Liver (tissue), 9 donors: Measurements from ENCODE around the gene SEC24D. TPM values are rescaled to one million over a fixed set of nuclear protein-coding genes. Genes with fewer than 3 reads are reported as not detected.

Experiments
- DNase-seq: peaks from one replicate; pipeline ENCODE4 v3.0.0-alpha.2; 2017; ENCODE audit warnings: low spot score
- H3K27ac ChIP-seq, 2 donors: one replicate each; pipeline ENCODE4 v1.7.0; 2013; ENCODE audit warnings: inconsistent platforms in 2 of 2, low read length in 2 of 2, control low read depth in 1 of 2, low read depth in 1 of 2, mild to moderate bottlenecking in 1 of 2
- H3K27me3 ChIP-seq, 4 donors: one replicate each; pipeline versions ENCODE4 v1.6.1 to v1.7.0; 2013; ENCODE audit warnings: low read length in 3 of 4, inconsistent platforms in 1 of 4, mild to moderate bottlenecking in 1 of 4, moderate library complexity in 1 of 4; ENCODE audit not compliant: control insufficient read depth in 4 of 4, insufficient read depth in 4 of 4
- H3K36me3 ChIP-seq, 4 donors: one replicate each; pipeline versions ENCODE4 v1.6.1 to v1.7.0; 2013; ENCODE audit warnings: low read length in 3 of 4, mild to moderate bottlenecking in 3 of 4, low read depth in 1 of 4, moderate library complexity in 1 of 4; ENCODE audit not compliant: control insufficient read depth in 4 of 4, insufficient read depth in 3 of 4
- H3K4me1 ChIP-seq, 4 donors: one replicate each; pipeline versions ENCODE4 v1.6.1 to v1.7.0; 2013; ENCODE audit warnings: low read length in 3 of 4, mild to moderate bottlenecking in 3 of 4, moderate library complexity in 1 of 4; ENCODE audit not compliant: control insufficient read depth in 4 of 4, insufficient read depth in 4 of 4
- H3K4me3 ChIP-seq, 3 donors: one replicate each; pipeline versions ENCODE4 v1.6.1 to v1.7.0; 2013; ENCODE audit warnings: low read length in 3 of 3, control low read depth in 1 of 3, low read depth in 1 of 3, mild to moderate bottlenecking in 1 of 3
- H3K9ac ChIP-seq, 2 donors: one replicate each; pipeline ENCODE4 v1.7.0; 2013; ENCODE audit warnings: low read length in 2 of 2, mild to moderate bottlenecking in 2 of 2, moderate library complexity in 2 of 2, control low read depth in 1 of 2, low read depth in 1 of 2
- H3K9me3 ChIP-seq, 4 donors: one replicate each; pipeline versions ENCODE4 v1.6.1 to v1.7.0; 2013; ENCODE audit warnings: low read length in 3 of 4; ENCODE audit not compliant: control insufficient read depth in 4 of 4
- EGR1 ChIP-seq, 2 donors: IDR thresholded peaks; 2 replicates each; pipeline ENCODE4 v1.6.1; 2016 to 2018; ENCODE audit warnings: antibody characterized with exemption in 2 of 2, low read depth in 2 of 2
- FOXA1 ChIP-seq: IDR thresholded peaks from 2 replicates; pipeline ENCODE4 v1.6.1; 2016; ENCODE audit warnings: antibody characterized with exemption
- FOXA2 ChIP-seq: IDR thresholded peaks from 2 replicates; pipeline ENCODE4 v1.6.1; 2016; ENCODE audit warnings: antibody characterized with exemption
- GABPA ChIP-seq, 2 donors: IDR thresholded peaks in 1 of 2; conservative IDR thresholded peaks in 1 of 2; 2 replicates each; pipeline ENCODE4 v1.6.1; 2016; ENCODE audit warnings: antibody characterized with exemption in 2 of 2, mild to moderate bottlenecking in 1 of 2, moderate library complexity in 1 of 2
- HNF4A ChIP-seq, 2 donors: conservative IDR thresholded peaks; 2 replicates each; pipeline ENCODE4 v1.6.1; 2016; ENCODE audit warnings: antibody characterized with exemption in 2 of 2, mild to moderate bottlenecking in 2 of 2
- HNF4G ChIP-seq: IDR thresholded peaks from 2 replicates; pipeline ENCODE4 v1.6.1; 2016; ENCODE audit warnings: antibody characterized with exemption
- JUND ChIP-seq, 2 donors: IDR thresholded peaks; 2 replicates each; pipeline ENCODE4 v1.6.1; 2016; ENCODE audit warnings: antibody characterized with exemption in 2 of 2
- NR2F2 ChIP-seq: IDR thresholded peaks from 2 replicates; pipeline ENCODE4 v1.6.1; 2016; ENCODE audit warnings: antibody characterized with exemption
- RAD21 ChIP-seq, 2 donors: IDR thresholded peaks; 2 replicates each; pipeline ENCODE4 v1.6.1; 2016; ENCODE audit warnings: antibody characterized with exemption in 2 of 2, mild to moderate bottlenecking in 2 of 2
- RXRA ChIP-seq, 2 donors: IDR thresholded peaks; 2 replicates each; pipeline ENCODE4 v1.6.1; 2017 to 2018; ENCODE audit warnings: antibody characterized with exemption in 2 of 2, mild to moderate bottlenecking in 1 of 2
- SP1 ChIP-seq: IDR thresholded peaks from 2 replicates; pipeline ENCODE4 v1.6.1; 2018; ENCODE audit warnings: antibody characterized with exemption, mild to moderate bottlenecking
- TAF1 ChIP-seq: conservative IDR thresholded peaks from 2 replicates; pipeline ENCODE4 v1.6.1; 2016; ENCODE audit warnings: antibody characterized with exemption, mild to moderate bottlenecking
- YY1 ChIP-seq: IDR thresholded peaks from 2 replicates; pipeline ENCODE4 v1.6.1; 2016; ENCODE audit warnings: antibody characterized with exemption, mild to moderate bottlenecking
- WGBS: extraction: QIAGEN DNeasy Blood & Tissue Kit; methylation state at CpG from one replicate; pipeline ENCODE4 v1.1.7; 2013; 5-methylcytosine and 5-hydroxymethylcytosine counted together
- polyA plus RNA-seq, 2 donors: library from polyadenylated mRNA; stranded (reverse) in 1 of 2; unstranded in 1 of 2; fragments of 200-250 nt in 1 of 2; fragments of >200 nt in 1 of 2; fragmentation: Nextera tagmentation in 1 of 2; extraction: Ambion mirVana in 1 of 2; gene quantifications; one replicate each; pipeline versions ENCODE4 v1.2.1 to v1.2.3, GENCODE V29; 2013 to 2015
- total RNA-seq, 2 donors: library from RNA; depleted of rRNA; stranded (reverse); fragments of >200 nt; gene quantifications; one replicate each; pipeline ENCODE4 v1.2.3, GENCODE V29; 2014
- TF ChIP-seq, protein P1 (sequence below): IDR thresholded peaks from 2 replicates; pipeline ENCODE4 v1.6.1; 2016; ENCODE audit warnings: antibody characterized with exemption
- TF ChIP-seq, protein P2 (sequence below): fragments of 150-350 bp; IDR thresholded peaks from 2 replicates; pipeline ENCODE4 v1.5.1; 2017; ENCODE audit warnings: improper control_type of control experiment, low read depth, low read length; ENCODE audit not compliant: missing input control
- TF ChIP-seq, protein P3 (sequence below): IDR thresholded peaks from 2 replicates; pipeline ENCODE4 v1.6.1; 2016; ENCODE audit warnings: antibody characterized with exemption
- TF ChIP-seq, protein P4 (sequence below): IDR thresholded peaks from 2 replicates; pipeline ENCODE4 v1.6.1; 2016; ENCODE audit warnings: antibody characterized with exemption
- TF ChIP-seq, protein P5 (sequence below): IDR thresholded peaks from 2 replicates; pipeline ENCODE4 v1.6.1; 2016; ENCODE audit warnings: antibody characterized with exemption, mild to moderate bottlenecking
- donor health status: healthy.
- donor health status: healthy.
- donor health status: healthy.
- donor health status: healthy.
- donor health status: healthy.

Gene SEC24D
- total and polyA plus RNA-seq, 4 donors = 16.0 to 80.8 (median 33.7) TPM

DNA sequence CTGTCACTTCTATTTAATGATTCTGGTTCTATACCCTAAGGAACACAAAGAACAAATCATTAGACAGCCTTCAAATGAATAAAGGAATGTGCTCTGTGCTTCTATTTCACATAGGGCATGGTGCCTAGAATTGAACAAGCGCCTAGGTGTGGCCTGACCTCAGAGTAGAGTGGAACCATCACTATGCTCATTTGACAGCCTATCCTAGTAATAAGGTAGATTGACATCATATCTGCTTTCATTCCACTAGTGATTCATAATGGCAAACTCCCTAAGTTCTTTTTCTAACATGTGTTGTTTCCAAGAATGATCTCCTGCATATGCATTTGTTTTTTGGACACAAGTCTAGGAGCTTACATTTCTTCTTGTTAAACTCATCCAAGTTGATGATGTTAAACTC is 114.2 kb downstream of the SEC24D start:
- no peaks in the 10 kb centered on the region for H3K9me3 ChIP-seq
- H3K36me3 ChIP-seq = peaks cover 2 to 45% (median 32%) of the 10 kb centered on the region in 4 donors
- TF ChIP-seq FOXA1 (no peak), NR2F2 (no peak), GABPA (IDR thresholded peaks at IDR 0.05 in 1 of 2, conservative IDR thresholded peaks at IDR 0.05 in 1 of 2) (no peak), HNF4A (conservative IDR thresholded peaks at IDR 0.05) (no peak), EGR1 (IDR thresholded peaks at IDR 0.05; ENCODE audit: low read depth in 2 of 2) (no peak), RXRA (IDR thresholded peaks at IDR 0.05) (no peak), TAF1 (no peak), JUND (IDR thresholded peaks at IDR 0.05) (no peak), FOXA2 (no peak), YY1 (no peak)
- TF ChIP-seq, protein P1, sequence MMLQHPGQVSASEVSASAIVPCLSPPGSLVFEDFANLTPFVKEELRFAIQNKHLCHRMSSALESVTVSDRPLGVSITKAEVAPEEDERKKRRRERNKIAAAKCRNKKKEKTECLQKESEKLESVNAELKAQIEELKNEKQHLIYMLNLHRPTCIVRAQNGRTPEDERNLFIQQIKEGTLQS = no peak
- TF ChIP-seq, protein P2, sequence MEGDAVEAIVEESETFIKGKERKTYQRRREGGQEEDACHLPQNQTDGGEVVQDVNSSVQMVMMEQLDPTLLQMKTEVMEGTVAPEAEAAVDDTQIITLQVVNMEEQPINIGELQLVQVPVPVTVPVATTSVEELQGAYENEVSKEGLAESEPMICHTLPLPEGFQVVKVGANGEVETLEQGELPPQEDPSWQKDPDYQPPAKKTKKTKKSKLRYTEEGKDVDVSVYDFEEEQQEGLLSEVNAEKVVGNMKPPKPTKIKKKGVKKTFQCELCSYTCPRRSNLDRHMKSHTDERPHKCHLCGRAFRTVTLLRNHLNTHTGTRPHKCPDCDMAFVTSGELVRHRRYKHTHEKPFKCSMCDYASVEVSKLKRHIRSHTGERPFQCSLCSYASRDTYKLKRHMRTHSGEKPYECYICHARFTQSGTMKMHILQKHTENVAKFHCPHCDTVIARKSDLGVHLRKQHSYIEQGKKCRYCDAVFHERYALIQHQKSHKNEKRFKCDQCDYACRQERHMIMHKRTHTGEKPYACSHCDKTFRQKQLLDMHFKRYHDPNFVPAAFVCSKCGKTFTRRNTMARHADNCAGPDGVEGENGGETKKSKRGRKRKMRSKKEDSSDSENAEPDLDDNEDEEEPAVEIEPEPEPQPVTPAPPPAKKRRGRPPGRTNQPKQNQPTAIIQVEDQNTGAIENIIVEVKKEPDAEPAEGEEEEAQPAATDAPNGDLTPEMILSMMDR = no peak
- TF ChIP-seq, protein P3, sequence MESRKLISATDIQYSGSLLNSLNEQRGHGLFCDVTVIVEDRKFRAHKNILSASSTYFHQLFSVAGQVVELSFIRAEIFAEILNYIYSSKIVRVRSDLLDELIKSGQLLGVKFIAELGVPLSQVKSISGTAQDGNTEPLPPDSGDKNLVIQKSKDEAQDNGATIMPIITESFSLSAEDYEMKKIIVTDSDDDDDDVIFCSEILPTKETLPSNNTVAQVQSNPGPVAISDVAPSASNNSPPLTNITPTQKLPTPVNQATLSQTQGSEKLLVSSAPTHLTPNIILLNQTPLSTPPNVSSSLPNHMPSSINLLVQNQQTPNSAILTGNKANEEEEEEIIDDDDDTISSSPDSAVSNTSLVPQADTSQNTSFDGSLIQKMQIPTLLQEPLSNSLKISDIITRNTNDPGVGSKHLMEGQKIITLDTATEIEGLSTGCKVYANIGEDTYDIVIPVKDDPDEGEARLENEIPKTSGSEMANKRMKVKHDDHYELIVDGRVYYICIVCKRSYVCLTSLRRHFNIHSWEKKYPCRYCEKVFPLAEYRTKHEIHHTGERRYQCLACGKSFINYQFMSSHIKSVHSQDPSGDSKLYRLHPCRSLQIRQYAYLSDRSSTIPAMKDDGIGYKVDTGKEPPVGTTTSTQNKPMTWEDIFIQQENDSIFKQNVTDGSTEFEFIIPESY = no peak
- TF ChIP-seq, protein P4, sequence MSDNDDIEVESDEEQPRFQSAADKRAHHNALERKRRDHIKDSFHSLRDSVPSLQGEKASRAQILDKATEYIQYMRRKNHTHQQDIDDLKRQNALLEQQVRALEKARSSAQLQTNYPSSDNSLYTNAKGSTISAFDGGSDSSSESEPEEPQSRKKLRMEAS = no peak
- no peak overlapping the region for H3K9ac ChIP-seq
- 97% methylated on average over 1 of the region's 1 CpG for whole genome bisulfite sequencing
- no peaks in the 10 kb centered on the region for H3K27me3 ChIP-seq
- no peak overlapping the region for H3K27ac ChIP-seq
- no peaks in the 10 kb centered on the region for H3K4me1 ChIP-seq
- H3K4me3 ChIP-seq = no peak overlapping the region
- DNase-seq = no peak

DNA sequence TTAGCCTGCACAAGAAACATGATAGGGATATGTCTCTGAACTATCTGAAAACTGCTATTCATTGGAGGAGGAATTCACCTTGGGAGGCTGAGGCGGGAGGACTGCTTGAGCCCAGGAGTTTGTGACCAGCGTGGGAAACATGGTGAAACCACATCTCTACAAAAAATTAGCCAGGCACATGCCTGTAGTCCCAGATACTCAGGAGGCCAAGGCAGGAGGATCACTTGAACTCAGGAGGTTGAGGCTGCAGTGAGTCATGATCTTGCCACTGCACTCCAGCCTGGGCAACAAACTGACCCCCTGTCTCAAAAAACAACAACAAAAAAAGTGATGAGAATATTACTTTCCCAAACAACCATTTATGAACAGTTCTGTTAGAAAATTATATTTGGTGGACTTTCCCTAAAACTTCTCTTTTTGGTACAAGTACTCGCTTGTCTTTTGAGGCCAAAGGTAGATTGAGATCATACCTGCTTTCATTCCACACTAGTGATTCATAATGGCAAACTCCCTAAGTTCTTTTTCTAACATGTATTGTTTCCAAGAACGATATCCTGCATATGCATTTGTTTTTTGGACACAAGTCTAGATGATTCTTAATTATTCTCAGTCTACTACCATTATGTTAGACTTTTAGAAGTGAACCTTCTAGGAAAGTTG is 117.3 kb downstream of the SEC24D start:
- H3K4me3 ChIP-seq = no peak overlapping the region
- no peaks in the 10 kb centered on the region for H3K27me3 ChIP-seq
- no peak overlapping the region for H3K27ac ChIP-seq
- H3K9ac ChIP-seq = no peak overlapping the region
- H3K4me1 ChIP-seq = no peaks in the 10 kb centered on the region
- DNase-seq = no peak
- TF ChIP-seq, protein P3 = no peak
- TF ChIP-seq YY1 (no peak), SP1 (no peak), RAD21 (IDR thresholded peaks at IDR 0.05) (no peak), GABPA (IDR thresholded peaks at IDR 0.05 in 1 of 2, conservative IDR thresholded peaks at IDR 0.05 in 1 of 2) (no peak), FOXA2 (no peak), NR2F2 (no peak), TAF1 (no peak), HNF4G (no peak), JUND (IDR thresholded peaks at IDR 0.05) (no peak), HNF4A (conservative IDR thresholded peaks at IDR 0.05) (no peak)
- TF ChIP-seq, protein P2 = no peak
- TF ChIP-seq, protein P5, sequence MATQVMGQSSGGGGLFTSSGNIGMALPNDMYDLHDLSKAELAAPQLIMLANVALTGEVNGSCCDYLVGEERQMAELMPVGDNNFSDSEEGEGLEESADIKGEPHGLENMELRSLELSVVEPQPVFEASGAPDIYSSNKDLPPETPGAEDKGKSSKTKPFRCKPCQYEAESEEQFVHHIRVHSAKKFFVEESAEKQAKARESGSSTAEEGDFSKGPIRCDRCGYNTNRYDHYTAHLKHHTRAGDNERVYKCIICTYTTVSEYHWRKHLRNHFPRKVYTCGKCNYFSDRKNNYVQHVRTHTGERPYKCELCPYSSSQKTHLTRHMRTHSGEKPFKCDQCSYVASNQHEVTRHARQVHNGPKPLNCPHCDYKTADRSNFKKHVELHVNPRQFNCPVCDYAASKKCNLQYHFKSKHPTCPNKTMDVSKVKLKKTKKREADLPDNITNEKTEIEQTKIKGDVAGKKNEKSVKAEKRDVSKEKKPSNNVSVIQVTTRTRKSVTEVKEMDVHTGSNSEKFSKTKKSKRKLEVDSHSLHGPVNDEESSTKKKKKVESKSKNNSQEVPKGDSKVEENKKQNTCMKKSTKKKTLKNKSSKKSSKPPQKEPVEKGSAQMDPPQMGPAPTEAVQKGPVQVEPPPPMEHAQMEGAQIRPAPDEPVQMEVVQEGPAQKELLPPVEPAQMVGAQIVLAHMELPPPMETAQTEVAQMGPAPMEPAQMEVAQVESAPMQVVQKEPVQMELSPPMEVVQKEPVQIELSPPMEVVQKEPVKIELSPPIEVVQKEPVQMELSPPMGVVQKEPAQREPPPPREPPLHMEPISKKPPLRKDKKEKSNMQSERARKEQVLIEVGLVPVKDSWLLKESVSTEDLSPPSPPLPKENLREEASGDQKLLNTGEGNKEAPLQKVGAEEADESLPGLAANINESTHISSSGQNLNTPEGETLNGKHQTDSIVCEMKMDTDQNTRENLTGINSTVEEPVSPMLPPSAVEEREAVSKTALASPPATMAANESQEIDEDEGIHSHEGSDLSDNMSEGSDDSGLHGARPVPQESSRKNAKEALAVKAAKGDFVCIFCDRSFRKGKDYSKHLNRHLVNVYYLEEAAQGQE = no peak
- no peaks in the 10 kb centered on the region for H3K9me3 ChIP-seq
- peaks cover 3 to 20% (median 11%) of the 10 kb centered on the region in 4 donors for H3K36me3 ChIP-seq
- WGBS = 97% methylated on average over 4 of the region's 4 CpGs
